HEK293 (cell line): ENCODE measurements around the gene RAET1E.
"Not testable (repeated sequence)": the region's sequence is repeated elsewhere in the genome, so short reads cannot be mapped to it uniquely, and the experiment has no call there.

Source experiments
- CTCF ChIA-PET: fragments of 350-600 bp; formaldehyde crosslinking; extraction: SDS; loops from one replicate; lab custom pipeline; 2021; ENCODE audit warnings: antibody characterized with exemption; lab: Yijun Ruan, JAX
- POLR2A ChIA-PET: fragments of 300-600 bp; formaldehyde crosslinking; extraction: SDS; loops from one replicate; lab custom pipeline; 2020; ENCODE audit warnings: antibody characterized with exemption, inconsistent platforms; lab: Yijun Ruan, JAX
- H3K27ac ChIP-seq: fragments of 200-500 bp; sonication (Bioruptor generic); 2 replicates; pipeline ENCODE4 v1.5.1; 2014; ENCODE audit warnings: low read depth, low read length, control low read depth, inconsistent platforms; ENCODE audit errors: extremely low read depth
- H3K36me3 ChIP-seq, 2 experiments: fragments of 200-500 bp in 1 of 2; sonication (Bioruptor generic) in 1 of 2; 1 replicate in 1 of 2; 2 replicates in 1 of 2; pipeline ENCODE4 v1.5.1; 2014 to 2017; ENCODE audit warnings: inconsistent platforms in 2 of 2, low read length in 2 of 2; ENCODE audit not compliant: control insufficient read depth in 2 of 2, insufficient read depth in 1 of 2
- H3K4me1 ChIP-seq: fragments of 200-500 bp; sonication (Bioruptor generic); 2 replicates; pipeline ENCODE4 v1.5.1; 2014; ENCODE audit warnings: mild to moderate bottlenecking, low read length, inconsistent platforms; ENCODE audit not compliant: control insufficient read depth, insufficient read depth
- H3K4me3 ChIP-seq: 2 replicates; pipeline ENCODE4 v1.5.1; 2011; ENCODE audit warnings: low read depth, mild to moderate bottlenecking, control low read depth, low read length, moderate library complexity
- H3K9me3 ChIP-seq: fragments of 200-500 bp; sonication (Bioruptor generic); 2 replicates; pipeline ENCODE4 v1.5.1; 2014; ENCODE audit warnings: low read depth, low read length, inconsistent platforms; ENCODE audit not compliant: control insufficient read depth, insufficient read depth
- IKZF3 ChIP-seq: fragments of 450-650 bp; IDR thresholded peaks from 2 replicates; pipeline ENCODE4 v1.5.0; 2018; ENCODE audit warnings: missing biosample characterization, mild to moderate bottlenecking, missing genetic modification characterization, moderate library complexity
- MYNN ChIP-seq: fragments of 450-650 bp; formaldehyde crosslinking; IDR thresholded peaks from 2 replicates; pipeline ENCODE4 v1.5.1; 2016; ENCODE audit warnings: missing biosample characterization, missing genetic modification characterization, borderline replicate concordance
- SETDB1 ChIP-seq: IDR thresholded peaks from one replicate; pipeline ENCODE4 v1.6.1; 2017; ENCODE audit warnings: mild to moderate bottlenecking, low read length, moderate library complexity, mixed read lengths; ENCODE audit not compliant: insufficient read length
- SP3 ChIP-seq: fragments of 450-650 bp; formaldehyde crosslinking; IDR thresholded peaks from 2 replicates; pipeline ENCODE4 v1.5.1; 2016; ENCODE audit warnings: missing biosample characterization, missing genetic modification characterization
- TRIM28 ChIP-seq: IDR thresholded peaks from 2 replicates; pipeline ENCODE4 v1.6.1; 2011; ENCODE audit warnings: low read length, control low read depth, borderline replicate concordance
- ZBTB48 ChIP-seq: fragments of 450-650 bp; formaldehyde crosslinking; IDR thresholded peaks from 2 replicates; pipeline ENCODE4 v1.5.1; 2016; ENCODE audit warnings: missing biosample characterization, missing genetic modification characterization
- ZNF132 ChIP-seq: fragments of 450-650 bp; formaldehyde crosslinking; IDR thresholded peaks from 2 replicates; pipeline ENCODE4 v1.5.1; 2017; ENCODE audit warnings: missing biosample characterization, missing genetic modification characterization, borderline replicate concordance
- ZNF18 ChIP-seq: fragments of 450-650 bp; formaldehyde crosslinking; IDR thresholded peaks from 2 replicates; pipeline ENCODE4 v1.5.1; 2016; ENCODE audit warnings: missing biosample characterization, missing genetic modification characterization
- ZNF2 ChIP-seq: fragments of 450-650 bp; formaldehyde crosslinking; IDR thresholded peaks from 2 replicates; pipeline ENCODE4 v1.5.1; 2016; ENCODE audit warnings: missing biosample characterization, missing genetic modification characterization
- ZNF354C ChIP-seq: fragments of 450-650 bp; formaldehyde crosslinking; IDR thresholded peaks from 2 replicates; pipeline ENCODE4 v1.5.1; 2016; ENCODE audit warnings: missing biosample characterization, missing genetic modification characterization, low read depth, borderline replicate concordance
- ZNF433 ChIP-seq: fragments of 450-650 bp; formaldehyde crosslinking; IDR thresholded peaks from 2 replicates; pipeline ENCODE4 v1.5.1; 2016; ENCODE audit warnings: missing biosample characterization, missing genetic modification characterization, low read depth
- ZNF585B ChIP-seq: fragments of 450-650 bp; formaldehyde crosslinking; IDR thresholded peaks from 2 replicates; pipeline ENCODE4 v1.5.1; 2016; ENCODE audit warnings: missing biosample characterization, missing genetic modification characterization
- ZNF610 ChIP-seq: fragments of 450-650 bp; formaldehyde crosslinking; IDR thresholded peaks from 2 replicates; pipeline ENCODE4 v1.5.1; 2016; ENCODE audit warnings: missing biosample characterization, missing genetic modification characterization, borderline replicate concordance
- ZNF623 ChIP-seq: fragments of 450-650 bp; formaldehyde crosslinking; IDR thresholded peaks from 2 replicates; pipeline ENCODE4 v1.5.1; 2016; ENCODE audit warnings: missing biosample characterization, missing genetic modification characterization
- ZNF660 ChIP-seq: fragments of 450-650 bp; IDR thresholded peaks from 2 replicates; pipeline ENCODE4 v1.5.1; 2018; ENCODE audit warnings: missing biosample characterization, mild to moderate bottlenecking, missing genetic modification characterization
- TF ChIP-seq, protein P1 (sequence below): fragments of 450-650 bp; formaldehyde crosslinking; IDR thresholded peaks from 2 replicates; pipeline ENCODE4 v1.5.1; 2016; ENCODE audit warnings: missing biosample characterization, missing genetic modification characterization, borderline replicate concordance
- TF ChIP-seq, protein P2 (sequence below): fragments of 450-650 bp; formaldehyde crosslinking; IDR thresholded peaks from 2 replicates; pipeline ENCODE4 v1.5.1; 2017; ENCODE audit warnings: missing biosample characterization, mild to moderate bottlenecking, missing genetic modification characterization, moderate library complexity
- TF ChIP-seq, protein P3 (sequence below): fragments of 450-650 bp; formaldehyde crosslinking; IDR thresholded peaks from 2 replicates; pipeline ENCODE4 v1.5.1; 2017; ENCODE audit warnings: missing biosample characterization, missing genetic modification characterization

RAET1E gene

DNA sequence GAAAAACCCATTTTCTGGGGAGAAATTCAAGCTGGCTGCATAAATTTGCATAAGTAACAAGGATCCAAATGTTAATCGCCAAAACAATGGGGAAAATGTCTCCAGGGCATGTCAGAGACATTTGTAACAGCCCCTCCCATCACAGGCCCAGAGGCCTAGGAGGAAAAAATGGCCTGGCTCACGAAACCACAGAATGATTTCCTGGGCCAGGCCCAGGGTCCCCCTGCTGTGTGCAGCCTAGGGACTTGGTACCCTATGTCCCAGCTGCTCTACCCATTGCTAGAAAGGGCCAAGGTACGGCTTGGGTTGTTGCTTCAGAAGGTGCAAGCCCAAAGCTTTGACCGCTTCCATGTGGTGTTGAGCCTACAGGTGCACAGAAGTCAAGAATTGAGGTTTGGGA lies 10.6 kb upstream of the RAET1E start:
- H3K4me3 ChIP-seq, POLR2A ChIA-PET, H3K36me3 ChIP-seq, CTCF ChIA-PET, H3K9me3 ChIP-seq, H3K27ac ChIP-seq, H3K4me1 ChIP-seq: not testable (repeated sequence)
- TF ChIP-seq TRIM28, result peak; percentile 77; the same call in 1 of the 2 replicates
- peak; percentile 99 for TF ChIP-seq ZNF585B (tag by site-specific recombination)
- 0 out of 2 replicates have a peak, but pooled peaks have one; percentile 22 for TF ChIP-seq ZNF610
- TF ChIP-seq SETDB1, result peak; percentile 87

DNA sequence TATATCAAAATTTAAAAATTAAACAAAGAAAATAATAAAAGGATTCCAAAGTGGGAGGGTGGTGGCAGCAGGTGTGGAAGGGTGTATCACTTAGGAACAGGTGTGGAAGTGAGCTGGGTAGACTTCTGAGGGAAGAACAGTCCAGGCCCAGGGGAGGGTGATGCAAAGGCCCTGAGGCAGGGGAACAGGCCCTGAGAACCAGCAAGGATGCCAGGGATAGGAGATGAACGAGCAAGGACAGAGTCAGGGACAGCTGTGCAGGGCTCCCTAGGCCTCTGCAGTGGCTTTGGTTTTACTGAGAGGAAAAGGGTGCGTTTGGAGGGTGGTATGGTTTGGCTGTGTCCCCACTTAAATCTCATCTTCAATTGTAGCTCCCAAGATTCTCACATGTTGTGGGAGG lies 9.4 kb upstream of the RAET1E start:
- H3K9me3 ChIP-seq, result no peaks in the 10 kb centered on the region
- H3K27ac ChIP-seq, result no peak overlapping the region
- H3K4me3 ChIP-seq, result no peak overlapping the region
- no peak for TF ChIP-seq ZBTB48
- no peak for TF ChIP-seq SP3 (tag by site-specific recombination)
- TF ChIP-seq ZNF623 (tag by site-specific recombination), result peak; percentile 81
- TF ChIP-seq ZNF132, result no peak
- TF ChIP-seq ZNF660 (tag by site-specific recombination), result no peak
- TF ChIP-seq IKZF3 (tag by site-specific recombination), result no peak
- ChIA-PET POLR2A (no interaction called here), CTCF (no interaction called here)
- no peaks in the 10 kb centered on the region for H3K36me3 ChIP-seq
- H3K4me1 ChIP-seq, result no peaks in the 10 kb centered on the region

- Histone ChIP-seq H3K36me3 (no peaks in the 10 kb centered on the region), H3K4me3 (no peak overlapping the region), H3K27ac (no peak overlapping the region), H3K4me1 (no peaks in the 10 kb centered on the region), H3K9me3 (no peaks in the 10 kb centered on the region)
- CTCF ChIA-PET, result interaction anchor here (3.7 kb wide), 1 partner anchor 71 kb away, joined by 19 read pairs; no protein-coding TSS in a partner anchor
- POLR2A ChIA-PET, result no interaction called here
- TF ChIP-seq SETDB1, result no peak
- no peak for TF ChIP-seq MYNN
These were observed 8.5 kb upstream of the RAET1E start for GRCh38 chr6:149906405-149906804.

- ChIA-PET CTCF (interaction anchor here (0.7 to 3.7 kb wide), 3 partner anchors 65 to 111 kb away, joined by 3 to 19 read pairs (median 5); no protein-coding TSS in a partner anchor), POLR2A (no interaction called here)
- H3K27ac ChIP-seq, result no peak overlapping the region
- H3K9me3 ChIP-seq, result no peaks in the 10 kb centered on the region
- no peaks in the 10 kb centered on the region for H3K36me3 ChIP-seq
- H3K4me1 ChIP-seq, result no peaks in the 10 kb centered on the region
- no peak overlapping the region for H3K4me3 ChIP-seq
- no peak for TF ChIP-seq ZNF2 (tag by site-specific recombination)
- TF ChIP-seq, protein P1, sequence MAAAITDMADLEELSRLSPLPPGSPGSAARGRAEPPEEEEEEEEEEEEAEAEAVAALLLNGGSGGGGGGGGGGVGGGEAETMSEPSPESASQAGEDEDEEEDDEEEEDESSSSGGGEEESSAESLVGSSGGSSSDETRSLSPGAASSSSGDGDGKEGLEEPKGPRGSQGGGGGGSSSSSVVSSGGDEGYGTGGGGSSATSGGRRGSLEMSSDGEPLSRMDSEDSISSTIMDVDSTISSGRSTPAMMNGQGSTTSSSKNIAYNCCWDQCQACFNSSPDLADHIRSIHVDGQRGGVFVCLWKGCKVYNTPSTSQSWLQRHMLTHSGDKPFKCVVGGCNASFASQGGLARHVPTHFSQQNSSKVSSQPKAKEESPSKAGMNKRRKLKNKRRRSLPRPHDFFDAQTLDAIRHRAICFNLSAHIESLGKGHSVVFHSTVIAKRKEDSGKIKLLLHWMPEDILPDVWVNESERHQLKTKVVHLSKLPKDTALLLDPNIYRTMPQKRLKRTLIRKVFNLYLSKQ (tag by site-specific recombination), result no peak
These were observed 8.0 kb upstream of the RAET1E start for GRCh38 chr6:149905911-149906371.

DNA sequence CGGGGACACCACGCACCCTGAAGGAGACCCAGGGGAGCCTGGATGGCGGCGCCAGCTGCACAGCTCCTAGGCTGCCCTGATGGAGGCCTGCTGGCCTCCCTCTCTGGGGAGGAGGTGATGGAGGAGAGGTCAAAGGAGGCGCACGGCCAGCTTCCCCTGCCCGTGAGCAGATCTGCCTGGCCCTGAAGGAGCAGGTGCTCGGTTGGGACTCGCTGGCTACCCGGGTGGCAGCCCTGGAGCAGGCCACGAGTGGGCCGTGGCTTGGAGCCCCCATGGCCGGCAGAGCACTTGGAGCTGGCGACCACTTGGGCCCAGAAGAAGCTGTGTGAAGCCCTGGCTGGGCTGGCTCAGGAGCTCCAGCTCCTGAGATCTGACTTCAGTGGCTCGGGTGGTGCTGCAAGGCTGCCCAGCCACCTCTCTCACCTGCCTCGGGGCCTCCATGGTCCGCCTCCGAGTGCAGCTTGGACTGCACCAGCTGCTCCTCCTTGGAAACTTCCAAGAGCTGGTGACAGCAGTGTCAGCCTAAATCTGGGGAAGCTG lies 7.5 kb upstream of the RAET1E start:
- no peak overlapping the region for H3K27ac ChIP-seq
- no peaks in the 10 kb centered on the region for H3K36me3 ChIP-seq
- ChIA-PET CTCF (interaction anchor here (0.7 to 3.7 kb wide), 3 partner anchors 64 to 112 kb away, joined by 3 to 19 read pairs (median 5); no protein-coding TSS in a partner anchor), POLR2A (no interaction called here)
- H3K9me3 ChIP-seq, result no peaks in the 10 kb centered on the region
- no peak overlapping the region for H3K4me3 ChIP-seq
- no peaks in the 10 kb centered on the region for H3K4me1 ChIP-seq
- TF ChIP-seq ZNF354C (tag by site-specific recombination), result no peak
- TF ChIP-seq, protein P2, sequence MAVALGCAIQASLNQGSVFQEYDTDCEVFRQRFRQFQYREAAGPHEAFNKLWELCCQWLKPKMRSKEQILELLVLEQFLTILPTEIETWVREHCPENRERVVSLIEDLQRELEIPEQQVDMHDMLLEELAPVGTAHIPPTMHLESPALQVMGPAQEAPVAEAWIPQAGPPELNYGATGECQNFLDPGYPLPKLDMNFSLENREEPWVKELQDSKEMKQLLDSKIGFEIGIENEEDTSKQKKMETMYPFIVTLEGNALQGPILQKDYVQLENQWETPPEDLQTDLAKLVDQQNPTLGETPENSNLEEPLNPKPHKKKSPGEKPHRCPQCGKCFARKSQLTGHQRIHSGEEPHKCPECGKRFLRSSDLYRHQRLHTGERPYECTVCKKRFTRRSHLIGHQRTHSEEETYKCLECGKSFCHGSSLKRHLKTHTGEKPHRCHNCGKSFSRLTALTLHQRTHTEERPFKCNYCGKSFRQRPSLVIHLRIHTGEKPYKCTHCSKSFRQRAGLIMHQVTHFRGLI (tag by site-specific recombination), result no peak
- TF ChIP-seq, protein P3, sequence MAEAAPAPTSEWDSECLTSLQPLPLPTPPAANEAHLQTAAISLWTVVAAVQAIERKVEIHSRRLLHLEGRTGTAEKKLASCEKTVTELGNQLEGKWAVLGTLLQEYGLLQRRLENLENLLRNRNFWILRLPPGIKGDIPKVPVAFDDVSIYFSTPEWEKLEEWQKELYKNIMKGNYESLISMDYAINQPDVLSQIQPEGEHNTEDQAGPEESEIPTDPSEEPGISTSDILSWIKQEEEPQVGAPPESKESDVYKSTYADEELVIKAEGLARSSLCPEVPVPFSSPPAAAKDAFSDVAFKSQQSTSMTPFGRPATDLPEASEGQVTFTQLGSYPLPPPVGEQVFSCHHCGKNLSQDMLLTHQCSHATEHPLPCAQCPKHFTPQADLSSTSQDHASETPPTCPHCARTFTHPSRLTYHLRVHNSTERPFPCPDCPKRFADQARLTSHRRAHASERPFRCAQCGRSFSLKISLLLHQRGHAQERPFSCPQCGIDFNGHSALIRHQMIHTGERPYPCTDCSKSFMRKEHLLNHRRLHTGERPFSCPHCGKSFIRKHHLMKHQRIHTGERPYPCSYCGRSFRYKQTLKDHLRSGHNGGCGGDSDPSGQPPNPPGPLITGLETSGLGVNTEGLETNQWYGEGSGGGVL (tag by site-specific recombination), result no peak
- TF ChIP-seq ZNF433 (tag by site-specific recombination), result no peak
- no peak for TF ChIP-seq ZNF18 (tag by site-specific recombination)
- TF ChIP-seq IKZF3 (tag by site-specific recombination), result no peak
